HG02973 (cell line): ENCODE results near the gene PPP1R16B.
"Not testable (repeated sequence)": the region's sequence is repeated elsewhere in the genome, so short reads cannot be mapped to it uniquely, and the experiment has no call there.

Experiments
- ATAC-seq: cut with Tn5 transposase; IDR thresholded peaks from one replicate; pipeline ENCODE4 v1.9.1; 2021; ENCODE audit warnings: moderate library complexity; ENCODE audit not compliant: unreplicated experiment

The PPP1R16B gene

GRCh38 chr20:38791291-38791690 lies 14.2 kb upstream of the PPP1R16B start:
- no peak for ATAC-seq

- no peak for ATAC-seq
These were observed 13.6 kb upstream of the PPP1R16B start for GRCh38 chr20:38791940-38792339.

- not testable (repeated sequence) for ATAC-seq
These were observed 11.4 kb upstream of the PPP1R16B start for GRCh38 chr20:38794057-38794456.

- no peak for ATAC-seq
These were observed 7.2 kb upstream of the PPP1R16B start for GRCh38 chr20:38798266-38798665.

GRCh38 chr20:38799203-38799602 lies 6.3 kb upstream of the PPP1R16B start:
- ATAC-seq = no peak

GRCh38 chr20:38800882-38801281 lies 4.6 kb upstream of the PPP1R16B start:
- ATAC-seq = no peak

GRCh38 chr20:38804221-38804620 lies 1.3 kb upstream of the PPP1R16B start:
- no peak for ATAC-seq

- ATAC-seq = no peak
These were observed 605 bp upstream of the PPP1R16B start for GRCh38 chr20:38804682-38805501.

- no peak for ATAC-seq
These were observed 709 bp downstream of the PPP1R16B start for GRCh38 chr20:38805958-38806854.

- ATAC-seq = no peak
These were observed 1.6 kb downstream of the PPP1R16B start for GRCh38 chr20:38806855-38807655.

- no peak for ATAC-seq
These were observed 4.4 kb downstream of the PPP1R16B start for GRCh38 chr20:38809942-38810341.

GRCh38 chr20:38810926-38811630 lies 5.6 kb downstream of the PPP1R16B start:
- ATAC-seq = no peak

GRCh38 chr20:38811769-38812168 lies 6.3 kb downstream of the PPP1R16B start:
- ATAC-seq = no peak

- no peak for ATAC-seq
These were observed 6.7 kb downstream of the PPP1R16B start for GRCh38 chr20:38812182-38812581.

- no peak for ATAC-seq
These were observed 7.4 kb downstream of the PPP1R16B start for GRCh38 chr20:38812709-38813573.

- not testable (repeated sequence) for ATAC-seq
These were observed 8.1 kb downstream of the PPP1R16B start for GRCh38 chr20:38813574-38813962.

GRCh38 chr20:38815446-38815845 lies 9.9 kb downstream of the PPP1R16B start:
- ATAC-seq = no peak

GRCh38 chr20:38818113-38819065 lies 12.9 kb downstream of the PPP1R16B start:
- ATAC-seq = no peak

- ATAC-seq = no peak
These were observed 20.0 kb downstream of the PPP1R16B start for GRCh38 chr20:38825571-38825900.
